ENCODE data around the gene TMEM178B.

DNA sequence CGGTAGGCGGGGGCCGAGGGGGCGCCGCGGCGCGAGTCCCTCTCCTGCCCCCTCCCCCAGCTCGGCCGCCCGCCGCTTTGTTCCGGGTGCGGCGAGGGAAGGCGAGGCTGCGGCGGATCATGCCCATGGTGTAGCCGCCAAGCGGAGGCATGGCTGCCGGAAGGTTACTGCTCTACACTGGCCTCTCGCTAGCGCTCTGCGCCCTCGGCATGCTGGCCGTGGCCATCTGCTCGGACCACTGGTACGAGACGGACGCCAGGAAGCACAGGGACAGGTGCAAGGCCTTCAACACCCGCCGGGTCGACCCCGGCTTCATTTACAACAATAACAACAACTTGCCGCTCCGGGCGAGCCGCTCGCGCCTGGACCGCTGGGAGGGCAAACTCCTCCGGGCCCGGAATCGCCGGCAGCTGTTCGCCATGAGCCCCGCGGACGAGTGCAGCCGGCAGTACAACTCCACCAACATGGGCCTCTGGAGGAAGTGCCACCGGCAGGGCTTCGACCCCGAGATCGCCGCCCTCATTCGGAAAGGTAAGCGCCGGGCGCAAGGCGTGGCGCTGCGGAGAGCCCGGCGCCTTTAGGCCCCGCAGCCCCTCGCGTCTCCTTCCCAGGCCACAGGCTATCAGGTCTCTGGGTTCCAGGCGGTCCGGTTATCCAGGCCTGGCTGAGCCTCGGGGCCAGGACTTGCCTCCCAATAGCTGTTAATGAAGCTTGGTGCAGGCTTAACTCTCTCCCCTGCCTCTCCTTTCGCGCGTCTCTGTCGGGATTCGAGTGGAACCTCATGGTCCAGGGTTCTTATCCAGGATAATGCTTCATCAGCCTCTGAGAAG, 513 bp downstream of the TMEM178B start:
- TF ChIP-seq, protein P1, sequence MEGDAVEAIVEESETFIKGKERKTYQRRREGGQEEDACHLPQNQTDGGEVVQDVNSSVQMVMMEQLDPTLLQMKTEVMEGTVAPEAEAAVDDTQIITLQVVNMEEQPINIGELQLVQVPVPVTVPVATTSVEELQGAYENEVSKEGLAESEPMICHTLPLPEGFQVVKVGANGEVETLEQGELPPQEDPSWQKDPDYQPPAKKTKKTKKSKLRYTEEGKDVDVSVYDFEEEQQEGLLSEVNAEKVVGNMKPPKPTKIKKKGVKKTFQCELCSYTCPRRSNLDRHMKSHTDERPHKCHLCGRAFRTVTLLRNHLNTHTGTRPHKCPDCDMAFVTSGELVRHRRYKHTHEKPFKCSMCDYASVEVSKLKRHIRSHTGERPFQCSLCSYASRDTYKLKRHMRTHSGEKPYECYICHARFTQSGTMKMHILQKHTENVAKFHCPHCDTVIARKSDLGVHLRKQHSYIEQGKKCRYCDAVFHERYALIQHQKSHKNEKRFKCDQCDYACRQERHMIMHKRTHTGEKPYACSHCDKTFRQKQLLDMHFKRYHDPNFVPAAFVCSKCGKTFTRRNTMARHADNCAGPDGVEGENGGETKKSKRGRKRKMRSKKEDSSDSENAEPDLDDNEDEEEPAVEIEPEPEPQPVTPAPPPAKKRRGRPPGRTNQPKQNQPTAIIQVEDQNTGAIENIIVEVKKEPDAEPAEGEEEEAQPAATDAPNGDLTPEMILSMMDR (IDR thresholded peaks at IDR 0.05; ENCODE audit: poor library complexity), result no peak
- TF ChIP-seq EZH2phosphoT487 (IDR thresholded peaks at IDR 0.05; ENCODE audit: low read depth, severe bottlenecking, unreplicated experiment) (peak; percentile 80), EZH2 (IDR thresholded peaks at IDR 0.05; ENCODE audit: borderline replicate concordance) (peak; percentile 73)
